Measurements from ENCODE around the gene P2RY1.
"Not testable (repeated sequence)": the region's sequence is repeated elsewhere in the genome, so short reads cannot be mapped to it uniquely, and the experiment has no call there.

P2RY1 gene

GRCh38 chr3:152841131-152841530, 6.2 kb downstream of the P2RY1 start:
- DNase-seq, result no peak

GRCh38 chr3:152842413-152842812, 7.5 kb downstream of the P2RY1 start:
- DNase-seq, result no peak

DNA sequence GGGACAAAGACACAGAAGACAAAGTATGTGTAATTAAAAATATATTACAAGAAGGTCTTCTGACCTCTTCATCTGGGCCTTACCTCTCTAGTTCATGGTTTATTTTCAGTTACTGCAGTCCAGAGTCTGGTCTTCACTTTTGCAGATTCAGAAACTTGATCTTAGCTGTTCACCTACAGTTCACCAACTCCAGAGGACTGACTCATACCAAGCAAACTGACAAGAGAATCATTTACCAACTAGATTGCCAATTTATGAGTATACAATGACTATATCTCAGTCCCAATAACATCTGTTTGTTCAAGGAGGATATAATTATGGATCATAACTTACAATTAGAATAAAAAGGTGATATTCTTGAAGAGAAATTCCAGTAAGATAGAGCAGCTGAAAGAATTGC, 9.0 kb downstream of the P2RY1 start:
- DNase-seq, result no peak

DNA sequence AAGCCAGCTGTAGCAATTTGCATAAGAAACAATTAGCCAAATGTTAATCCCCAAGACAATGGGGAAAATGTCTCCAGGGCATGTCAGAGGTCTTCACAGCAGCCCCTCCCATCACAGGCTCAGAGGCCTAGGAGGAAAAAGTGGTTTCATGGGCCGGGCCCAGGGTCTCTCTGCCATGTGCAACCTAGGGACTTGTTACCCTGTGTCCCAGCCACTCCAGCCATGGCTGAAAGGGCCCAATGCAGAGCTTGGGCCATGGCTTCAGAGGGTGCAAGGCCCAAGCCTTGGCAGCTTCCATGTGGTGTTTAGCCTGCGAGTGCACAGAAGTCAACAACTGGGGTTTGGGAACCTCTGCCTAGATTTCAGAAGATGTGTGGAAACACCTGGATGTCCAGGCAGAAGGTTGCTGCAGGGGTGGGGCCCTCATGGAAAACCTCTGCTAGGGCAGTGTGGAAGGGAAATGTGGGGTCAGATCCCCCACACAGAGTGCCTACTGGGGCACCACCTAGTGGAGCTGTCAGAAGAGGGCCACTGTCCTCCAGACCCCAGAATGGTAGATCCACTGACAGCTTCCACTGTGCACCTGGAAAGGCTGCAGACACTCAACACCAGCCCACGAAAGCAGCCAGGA, 11.8 kb downstream of the P2RY1 start:
- not testable (repeated sequence) for DNase-seq

GRCh38 chr3:152847599-152847998, 12.7 kb downstream of the P2RY1 start:
- not testable (repeated sequence) for DNase-seq

- DNase-seq, result no peak
Measured at GRCh38 chr3:152849996-152850578, 15.2 kb downstream of the P2RY1 start.

DNA sequence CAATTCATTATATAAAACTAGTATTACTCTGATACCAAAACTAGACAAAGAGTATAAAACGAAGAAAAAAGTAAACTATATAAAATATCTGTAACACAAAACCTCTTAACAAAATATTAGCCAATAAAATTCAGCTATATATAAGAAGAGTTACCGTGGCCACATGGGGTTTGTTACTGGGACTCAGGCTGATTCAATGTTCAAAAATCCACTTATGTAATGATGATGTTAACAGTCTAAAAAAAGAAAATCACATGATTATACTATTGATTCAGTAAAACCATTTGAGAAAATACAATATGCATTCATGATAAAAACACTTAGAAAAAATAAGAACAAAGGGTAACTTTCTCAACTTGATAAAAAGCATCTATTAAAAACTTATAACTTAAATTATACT, 18.3 kb downstream of the P2RY1 start:
- no peak for DNase-seq

DNA sequence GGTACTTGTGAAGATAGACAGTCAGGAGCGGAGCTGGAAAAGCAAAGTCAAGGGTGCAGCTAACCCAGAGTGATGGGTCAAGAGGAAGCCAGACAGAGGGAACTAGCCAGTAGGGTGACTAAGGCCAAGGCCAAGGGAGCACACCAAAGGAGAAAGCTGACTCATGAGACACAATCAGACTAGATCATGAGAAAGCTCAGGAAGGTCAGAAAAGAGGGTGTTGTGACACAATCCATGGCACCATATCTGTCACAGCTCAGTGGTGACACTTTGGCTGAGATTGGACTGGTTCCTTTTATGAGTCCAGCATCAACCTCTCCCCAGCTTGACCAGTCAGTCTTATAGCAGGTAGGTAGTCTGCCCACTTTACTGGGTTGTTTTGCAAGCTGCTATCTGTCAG, 22.2 kb downstream of the P2RY1 start:
- DNase-seq, result no peak

DNA sequence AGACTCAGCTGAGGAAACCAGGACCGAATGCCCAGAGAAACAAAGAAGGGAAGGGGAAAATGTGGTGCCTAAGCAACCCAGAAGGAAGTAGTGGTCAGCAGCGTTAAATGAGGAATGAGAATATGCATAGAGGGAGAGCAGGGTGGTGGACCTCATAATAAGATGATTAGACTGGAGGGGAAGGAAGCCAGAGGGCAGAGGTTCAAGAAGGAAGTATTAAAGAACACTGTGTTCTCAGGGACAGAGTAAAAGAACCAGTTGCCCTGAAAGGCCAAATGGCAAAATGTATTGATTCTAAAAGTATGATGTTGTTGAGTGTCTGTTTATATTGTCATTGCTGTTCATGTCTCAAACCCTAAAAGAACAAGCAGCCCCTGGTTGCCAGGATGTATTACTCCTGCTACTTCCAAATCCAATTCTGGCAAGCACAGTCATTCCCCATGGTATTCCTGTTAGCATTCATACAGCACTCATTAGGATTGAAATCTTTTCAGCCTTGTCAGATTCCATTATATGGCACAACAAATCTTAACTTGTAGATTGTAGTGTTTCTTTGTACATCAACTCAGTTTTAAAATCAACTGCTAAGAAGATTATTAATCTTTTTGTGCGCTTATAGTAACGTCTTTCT, 23.4 kb downstream of the P2RY1 start:
- no peak for DNase-seq

DNA sequence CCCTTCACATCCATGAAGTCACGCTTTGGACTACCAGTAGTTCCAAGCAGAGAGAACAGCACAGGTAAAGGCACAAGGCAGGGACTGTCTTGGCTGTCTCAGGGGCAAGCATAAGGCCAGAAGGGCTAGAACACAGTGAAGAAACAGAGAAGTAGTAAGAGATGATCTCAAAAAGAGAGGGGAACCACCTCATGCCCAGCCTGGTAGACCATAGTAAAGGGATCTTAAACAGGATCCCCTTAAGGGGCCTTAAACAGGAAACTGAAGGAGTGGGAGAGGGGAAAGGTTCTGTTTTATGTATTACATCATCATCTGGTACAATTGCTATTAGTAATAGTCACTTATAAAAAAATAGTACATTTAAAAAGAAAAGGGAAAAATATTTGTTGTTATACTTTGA, 25.8 kb downstream of the P2RY1 start:
- DNase-seq, result no peak

DNA sequence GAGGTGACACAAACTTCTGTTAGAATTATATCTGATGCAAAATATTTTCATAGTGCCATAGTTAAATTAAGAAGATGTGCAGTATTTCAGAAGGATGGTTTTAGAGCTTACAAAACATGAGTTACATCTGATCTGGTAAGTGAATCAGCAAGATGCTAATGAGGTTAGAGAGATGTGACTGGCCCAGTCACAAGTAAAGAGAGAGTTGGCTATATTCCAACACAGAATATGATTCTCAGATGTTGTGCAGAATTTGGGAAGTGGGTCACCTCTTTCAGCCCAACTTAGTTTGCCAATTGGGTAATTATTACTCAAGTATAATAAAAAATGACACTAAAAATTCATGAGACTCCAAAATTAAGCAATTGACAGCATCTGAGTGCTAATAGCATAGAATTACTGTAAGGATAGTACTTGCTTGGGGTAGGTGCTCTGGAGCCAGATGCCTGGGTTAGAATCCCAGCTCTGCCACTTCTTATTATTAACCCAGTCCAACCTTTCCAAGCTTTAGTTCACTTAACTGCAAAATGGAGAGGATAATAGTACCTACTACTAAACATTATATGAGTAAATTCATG, 30.8 kb downstream of the P2RY1 start:
- no peak for DNase-seq

DNA sequence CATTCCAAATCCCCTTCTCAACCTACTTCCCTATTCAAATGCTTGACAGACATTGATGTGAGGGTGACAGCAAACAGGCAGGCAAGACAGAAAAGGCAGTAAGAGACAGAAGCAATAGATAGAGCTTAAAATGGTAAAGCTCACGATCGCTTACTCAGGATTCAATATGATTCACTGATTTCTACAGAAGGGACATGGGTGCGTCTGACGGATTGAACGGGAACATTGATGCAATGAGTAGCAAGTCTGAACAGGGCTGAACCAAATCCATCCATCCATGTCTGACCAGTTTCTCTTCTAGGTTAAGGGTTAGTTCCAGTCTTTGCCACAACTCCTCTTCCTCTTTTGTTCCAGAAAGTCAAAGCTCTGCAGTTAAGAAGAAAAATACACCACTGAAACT, 35.1 kb downstream of the P2RY1 start:
- DNase-seq, result no peak

DNA sequence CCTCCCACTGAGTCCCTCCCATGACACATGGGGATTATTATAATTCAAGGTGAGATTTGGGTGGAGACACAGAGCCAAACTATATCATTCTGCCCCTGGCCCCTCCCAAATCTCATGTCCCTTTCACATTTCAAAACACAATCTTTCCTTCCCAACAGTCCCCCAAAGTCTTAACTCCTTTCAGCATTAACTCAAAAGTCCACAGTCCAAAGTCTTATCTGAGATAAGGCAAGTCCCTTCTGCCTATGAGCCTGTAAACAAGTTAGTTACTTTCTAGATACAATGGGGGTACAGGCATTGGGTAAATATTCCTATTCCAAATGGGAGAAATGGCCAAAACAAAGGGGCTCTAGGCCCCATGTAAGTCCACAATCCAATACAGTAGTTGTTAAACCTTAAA, 38.4 kb downstream of the P2RY1 start:
- not testable (repeated sequence) for DNase-seq

- no peak for DNase-seq
Measured at GRCh38 chr3:152874896-152875749, 40.2 kb downstream of the P2RY1 start.

- no peak for DNase-seq
Measured at GRCh38 chr3:152879130-152879789, 44.3 kb downstream of the P2RY1 start.

DNA sequence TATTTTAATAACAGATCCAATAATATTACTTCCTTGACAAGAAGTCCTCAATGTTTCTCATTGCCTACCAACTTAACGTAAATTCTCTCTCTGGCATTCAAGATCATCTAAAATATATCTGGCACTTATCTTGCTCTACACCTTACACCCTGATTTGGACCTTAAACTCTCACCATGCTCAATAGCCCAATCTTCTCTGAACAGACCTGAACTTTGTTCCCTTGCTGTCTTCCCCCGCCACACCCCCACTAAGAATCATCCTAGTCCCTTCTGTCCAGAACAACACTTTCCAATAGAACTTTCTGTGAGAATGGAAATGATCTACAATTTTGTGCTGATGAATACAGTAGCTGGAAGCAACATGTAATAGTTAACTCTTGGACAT, 44.9 kb downstream of the P2RY1 start:
- no peak for DNase-seq

DNA sequence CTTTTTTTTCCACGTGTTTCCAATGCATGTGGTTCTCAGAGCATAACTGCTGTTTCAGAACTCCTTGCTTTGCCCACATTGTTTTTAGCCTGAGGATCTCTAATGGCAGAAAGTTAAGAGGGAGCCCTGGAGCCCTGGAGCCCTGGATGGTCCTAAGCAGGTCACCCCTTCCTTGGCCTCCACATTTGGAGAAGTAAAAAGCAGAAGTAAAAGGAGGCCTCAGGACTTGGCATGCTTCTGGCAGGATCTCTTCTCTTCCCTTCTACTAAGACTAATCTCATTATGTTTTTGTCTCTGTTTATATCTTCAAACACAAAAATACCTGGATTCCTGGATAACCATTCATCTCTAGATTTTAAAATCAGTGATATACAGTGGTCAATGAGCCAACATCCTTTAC, 50.1 kb downstream of the P2RY1 start:
- no peak for DNase-seq
